Activated naive CD8-positive, alpha-beta T cell treated with anti-CD3 and anti-CD28 coated beads, Interleukin-2, amount 10 ng/mL, durations not matched to agents 7 days and 5 days (primary cell): ENCODE results near the gene PCDHGB6. TPM values are rescaled to one million over a fixed set of nuclear protein-coding genes. Genes with fewer than 3 reads are reported as not detected.
"Not testable (repeated sequence)": the region's sequence is repeated elsewhere in the genome, so short reads cannot be mapped to it uniquely, and the experiment has no call there.

Experiments
- ATAC-seq: fragments of 150-1000 bp; cut with Tn5 transposase; one replicate; pipeline ENCODE4 v1.10.0; 2021; ENCODE audit warnings: low read depth, moderate library complexity
- POLR2A ChIA-PET: fragments of 350-600 bp; sonication (Branson Sonifier 250); formaldehyde crosslinking; loops from one replicate; lab custom pipeline; 2021; ENCODE audit warnings: antibody characterized with exemption; lab: Charles Lee
- DNase-seq: peaks from one replicate; pipeline ENCODE4 v3.0.0; 2021
- H3K27ac Mint-ChIP-seq: one replicate; pipeline ENCODE4 v1.8.0; 2022; ENCODE audit warnings: mild to moderate bottlenecking, mixed read lengths
- H3K27me3 Mint-ChIP-seq: one replicate; pipeline ENCODE4 v1.8.0; 2022; ENCODE audit warnings: mild to moderate bottlenecking, moderate library complexity, mixed read lengths
- H3K36me3 Mint-ChIP-seq: one replicate; pipeline ENCODE4 v1.8.0; 2021; ENCODE audit warnings: mild to moderate bottlenecking, mixed read lengths
- H3K4me1 Mint-ChIP-seq: one replicate; pipeline ENCODE4 v1.8.0; 2021; ENCODE audit warnings: mixed read lengths
- H3K4me3 Mint-ChIP-seq: one replicate; pipeline ENCODE4 v1.8.0; 2022; ENCODE audit warnings: mild to moderate bottlenecking, moderate library complexity, mixed read lengths
- H3K9me3 Mint-ChIP-seq: one replicate; pipeline ENCODE4 v1.8.0; 2021; ENCODE audit warnings: mixed read lengths
- total RNA-seq, 2 experiments: library from RNA; stranded (reverse); gene quantifications; one replicate each; pipeline ENCODE4 v1.2.3, GENCODE V29; 2021

The PCDHGB6 gene
- total RNA-seq: under 1 TPM; 0.11 to 0.14 TPM

DNA sequence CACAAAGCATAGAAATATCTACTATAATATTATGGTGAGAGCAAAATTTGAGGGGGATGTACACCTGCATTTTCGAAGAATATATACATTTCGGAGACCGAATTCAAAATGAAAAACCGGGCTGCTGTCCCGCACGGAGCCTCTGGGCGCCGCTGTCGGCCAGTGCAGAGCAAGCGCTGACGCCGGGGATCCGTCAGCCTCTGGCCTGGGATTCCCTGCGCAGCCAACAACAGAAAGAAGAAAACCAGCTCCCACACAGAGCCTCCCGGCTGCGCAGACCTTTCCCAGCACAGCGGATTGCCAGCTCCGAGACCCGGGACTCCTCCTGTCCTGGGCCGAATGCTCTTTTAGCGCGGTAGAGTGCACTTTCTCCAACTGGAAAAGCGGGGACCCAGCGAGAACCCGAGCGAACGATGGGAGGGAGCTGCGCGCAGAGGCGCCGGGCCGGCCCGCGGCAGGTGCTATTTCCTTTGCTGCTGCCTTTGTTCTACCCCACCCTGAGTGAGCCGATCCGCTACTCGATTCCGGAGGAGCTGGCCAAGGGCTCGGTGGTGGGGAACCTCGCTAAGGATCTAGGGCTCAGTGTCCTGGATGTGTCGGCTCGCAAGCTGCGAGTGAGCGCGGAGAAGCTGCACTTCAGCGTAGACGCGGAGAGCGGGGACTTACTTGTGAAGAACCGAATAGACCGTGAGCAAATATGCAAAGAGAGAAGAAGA is at the start of gene PCDHGB6:
PCDHGB6 (plus strand) TSS at position 232 of the 716 bp plus-strand sequence; CDS start at position 414, 182 bp downstream.
- Mint-ChIP-seq H3K27ac (peak within 1 kb of the TSS; percentile 44), H3K9me3 (peaks cover 14% of the 10 kb centered on the region), H3K4me3 (peak within 1 kb of the TSS; percentile 52), H3K27me3 (peaks cover 63% of the 10 kb centered on the region)
- POLR2A ChIA-PET, H3K4me1 Mint-ChIP-seq, H3K36me3 Mint-ChIP-seq, ATAC-seq: not testable (repeated sequence)
- peak; percentile 62 for DNase-seq

DNA sequence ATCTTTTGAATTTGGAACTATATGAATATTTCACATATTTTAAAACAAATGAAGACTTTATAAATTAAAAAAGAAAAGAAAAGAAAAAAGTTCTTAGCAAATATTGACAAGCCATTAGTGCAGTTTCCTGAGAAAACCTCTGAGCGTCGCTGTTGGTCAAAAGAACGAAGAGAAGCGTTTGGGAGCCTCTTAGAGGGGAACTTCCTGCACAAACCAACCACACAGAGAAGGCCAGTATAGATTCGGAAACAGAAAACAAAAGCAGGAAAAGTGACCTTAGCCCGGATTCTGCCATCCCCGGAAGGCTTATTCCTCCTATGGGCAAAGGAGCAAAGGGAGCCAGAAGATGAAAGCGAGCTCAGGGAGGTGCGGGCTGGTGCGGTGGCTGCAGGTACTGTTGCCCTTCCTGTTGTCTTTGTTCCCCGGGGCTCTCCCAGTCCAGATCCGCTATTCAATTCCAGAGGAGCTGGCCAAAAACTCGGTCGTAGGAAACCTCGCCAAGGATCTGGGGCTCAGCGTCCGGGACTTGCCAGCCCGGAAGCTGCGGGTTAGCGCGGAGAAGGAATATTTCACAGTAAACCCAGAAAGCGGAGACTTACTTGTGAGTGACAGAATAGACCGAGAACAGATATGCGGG is 47.9 kb upstream of the PCDHGB6 start, which contains the start of gene PCDHGB2:
PCDHGB2 (plus strand) TSS at position 205 of the 637 bp plus-strand sequence; CDS start at position 347, 142 bp downstream.
- POLR2A ChIA-PET: no interaction called here
- Mint-ChIP-seq H3K4me3 (peak within 1 kb of the TSS; percentile 83), H3K27me3 (peaks cover 59% of the 10 kb centered on the region), H3K27ac (peak within 1 kb of the TSS; percentile 51), H3K9me3 (peaks cover 28% of the 10 kb centered on the region), H3K4me1 (peaks cover 1% of the 10 kb centered on the region), H3K36me3 (peaks cover 11% of the 10 kb centered on the region)
- no peak for ATAC-seq
- no peak for DNase-seq

DNA sequence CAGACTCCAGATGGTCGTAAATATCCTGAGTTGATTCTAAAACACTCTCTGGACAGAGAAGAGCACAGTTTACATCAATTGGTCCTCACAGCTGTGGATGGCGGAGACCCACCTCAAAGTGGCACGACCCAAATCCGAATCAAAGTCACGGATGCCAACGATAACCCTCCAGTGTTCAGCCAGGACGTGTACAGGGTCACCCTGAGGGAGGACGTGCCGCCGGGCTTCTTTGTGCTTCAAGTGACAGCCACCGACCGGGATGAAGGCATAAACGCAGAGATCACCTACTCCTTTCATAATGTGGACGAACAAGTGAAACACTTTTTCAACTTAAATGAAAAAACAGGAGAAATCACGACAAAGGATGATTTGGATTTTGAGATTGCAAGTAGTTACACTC is 47.1 kb upstream of the PCDHGB6 start:
- DNase-seq (no peak), ATAC-seq (no peak)
- H3K4me1 Mint-ChIP-seq: peaks cover 1% of the 10 kb centered on the region
- POLR2A ChIA-PET: no interaction called here
- peaks cover 16% of the 10 kb centered on the region for H3K36me3 Mint-ChIP-seq
- H3K27ac Mint-ChIP-seq: no peak overlapping the region
- peaks cover 34% of the 10 kb centered on the region for H3K9me3 Mint-ChIP-seq
- peaks cover 64% of the 10 kb centered on the region for H3K27me3 Mint-ChIP-seq
- H3K4me3 Mint-ChIP-seq: no peak overlapping the region

GRCh38 chr5:141362719-141363118 is 45.1 kb upstream of the PCDHGB6 start:
- no peak overlapping the region for H3K27ac Mint-ChIP-seq
- peaks cover 28% of the 10 kb centered on the region for H3K9me3 Mint-ChIP-seq
- peaks cover 18% of the 10 kb centered on the region for H3K36me3 Mint-ChIP-seq
- H3K27me3 Mint-ChIP-seq: peaks cover 65% of the 10 kb centered on the region
- DNase-seq: no peak
- POLR2A ChIA-PET: no interaction called here
- H3K4me3 Mint-ChIP-seq: no peak overlapping the region
- peaks cover 1% of the 10 kb centered on the region for H3K4me1 Mint-ChIP-seq
- ATAC-seq: no peak

DNA sequence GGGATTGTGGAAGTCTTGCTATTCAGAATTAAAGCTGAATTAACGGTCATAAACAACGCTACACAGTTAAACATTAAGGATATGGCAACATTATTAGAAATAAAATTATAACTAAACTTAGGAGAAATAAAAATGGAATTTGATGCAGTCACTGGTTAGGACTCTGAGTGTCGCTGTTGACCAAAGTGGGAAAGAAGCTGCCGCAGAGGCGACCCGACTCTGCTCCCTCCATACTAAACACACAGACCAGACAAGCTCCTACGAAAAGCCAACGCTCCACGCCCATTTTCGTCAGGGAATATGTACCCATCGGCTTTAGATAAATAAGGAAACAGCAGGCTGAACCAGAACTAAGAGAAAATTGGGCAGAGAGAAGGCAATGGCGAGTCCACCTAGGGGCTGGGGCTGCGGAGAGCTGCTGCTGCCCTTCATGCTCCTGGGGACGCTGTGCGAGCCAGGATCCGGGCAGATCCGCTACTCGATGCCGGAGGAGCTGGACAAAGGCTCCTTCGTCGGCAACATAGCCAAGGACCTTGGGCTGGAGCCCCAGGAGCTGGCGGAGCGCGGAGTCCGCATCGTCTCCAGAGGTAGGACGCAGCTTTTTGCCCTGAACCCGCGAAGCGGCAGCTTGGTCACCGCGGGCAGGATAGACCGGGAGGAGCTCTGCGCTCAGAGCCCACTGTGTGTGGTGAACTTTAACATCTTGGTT is 43.7 kb upstream of the PCDHGB6 start, which contains the start of gene PCDHGA5:
PCDHGA5 (plus strand) TSS at position 211 of the 709 bp plus-strand sequence; CDS start at position 380, 169 bp downstream.
- H3K9me3 Mint-ChIP-seq: peaks cover 28% of the 10 kb centered on the region
- H3K4me3 Mint-ChIP-seq: no peak within 1 kb of the TSS
- DNase-seq: no peak
- peak within 1 kb of the TSS; percentile 34 for H3K27ac Mint-ChIP-seq
- no peak for ATAC-seq
- peaks cover 63% of the 10 kb centered on the region for H3K27me3 Mint-ChIP-seq
- H3K4me1 Mint-ChIP-seq: peaks cover 1% of the 10 kb centered on the region
- POLR2A ChIA-PET: no interaction called here
- peaks cover 18% of the 10 kb centered on the region for H3K36me3 Mint-ChIP-seq

GRCh38 chr5:141366016-141366896 is 41.6 kb upstream of the PCDHGB6 start:
- peaks cover 15% of the 10 kb centered on the region for H3K36me3 Mint-ChIP-seq
- no peak overlapping the region for H3K27ac Mint-ChIP-seq
- peaks cover 22% of the 10 kb centered on the region for H3K9me3 Mint-ChIP-seq
- DNase-seq (no peak), ATAC-seq (no peak)
- peaks cover 64% of the 10 kb centered on the region for H3K27me3 Mint-ChIP-seq
- POLR2A ChIA-PET: no interaction called here
- H3K4me3 Mint-ChIP-seq: no peak overlapping the region
- peaks cover 4% of the 10 kb centered on the region for H3K4me1 Mint-ChIP-seq

DNA sequence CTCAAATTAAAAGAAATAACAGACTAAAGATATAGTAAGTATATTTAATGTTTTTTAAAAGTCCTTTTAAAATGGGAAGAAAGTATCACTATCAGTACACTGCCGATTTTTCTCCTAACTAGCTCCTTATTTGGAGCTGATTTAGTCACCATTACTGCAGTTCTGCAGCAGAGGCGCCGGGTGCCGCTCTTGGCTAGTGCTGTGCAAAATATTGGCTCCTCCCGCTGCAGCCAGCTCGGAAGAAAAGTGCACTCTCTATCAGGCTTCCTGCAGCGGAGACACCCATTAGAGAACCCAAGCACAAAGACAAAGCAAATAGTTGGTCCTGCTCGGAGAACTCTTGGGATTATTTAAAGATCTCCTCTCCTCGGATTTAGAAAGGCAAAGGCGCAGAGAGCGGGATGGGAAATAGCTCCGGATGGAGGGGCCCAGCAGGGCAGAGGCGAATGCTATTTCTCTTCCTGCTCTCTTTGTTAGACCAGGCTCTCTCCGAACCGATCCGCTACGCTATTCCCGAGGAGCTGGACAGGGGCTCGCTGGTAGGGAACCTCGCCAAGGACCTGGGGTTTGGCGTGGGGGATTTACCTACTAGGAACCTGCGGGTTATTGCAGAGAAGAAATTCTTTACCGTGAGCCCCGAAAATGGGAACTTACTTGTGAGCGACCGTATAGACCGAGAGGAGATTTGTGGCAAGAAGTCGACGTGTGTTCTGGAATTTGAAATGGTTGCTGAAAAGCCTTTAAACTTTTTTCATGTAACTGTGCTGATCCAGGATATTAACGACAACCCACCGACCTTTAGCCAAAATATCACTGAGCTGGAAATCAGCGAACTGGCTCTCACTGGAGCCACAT is 37.6 kb upstream of the PCDHGB6 start, which contains the start of gene PCDHGB3:
PCDHGB3 (plus strand) TSS at position 249 of the 855 bp plus-strand sequence; CDS start at position 402, 153 bp downstream.
- H3K27me3 Mint-ChIP-seq: peaks cover 49% of the 10 kb centered on the region
- DNase-seq: peak; percentile 27
- H3K4me1 Mint-ChIP-seq: peaks cover 4% of the 10 kb centered on the region

DNA sequence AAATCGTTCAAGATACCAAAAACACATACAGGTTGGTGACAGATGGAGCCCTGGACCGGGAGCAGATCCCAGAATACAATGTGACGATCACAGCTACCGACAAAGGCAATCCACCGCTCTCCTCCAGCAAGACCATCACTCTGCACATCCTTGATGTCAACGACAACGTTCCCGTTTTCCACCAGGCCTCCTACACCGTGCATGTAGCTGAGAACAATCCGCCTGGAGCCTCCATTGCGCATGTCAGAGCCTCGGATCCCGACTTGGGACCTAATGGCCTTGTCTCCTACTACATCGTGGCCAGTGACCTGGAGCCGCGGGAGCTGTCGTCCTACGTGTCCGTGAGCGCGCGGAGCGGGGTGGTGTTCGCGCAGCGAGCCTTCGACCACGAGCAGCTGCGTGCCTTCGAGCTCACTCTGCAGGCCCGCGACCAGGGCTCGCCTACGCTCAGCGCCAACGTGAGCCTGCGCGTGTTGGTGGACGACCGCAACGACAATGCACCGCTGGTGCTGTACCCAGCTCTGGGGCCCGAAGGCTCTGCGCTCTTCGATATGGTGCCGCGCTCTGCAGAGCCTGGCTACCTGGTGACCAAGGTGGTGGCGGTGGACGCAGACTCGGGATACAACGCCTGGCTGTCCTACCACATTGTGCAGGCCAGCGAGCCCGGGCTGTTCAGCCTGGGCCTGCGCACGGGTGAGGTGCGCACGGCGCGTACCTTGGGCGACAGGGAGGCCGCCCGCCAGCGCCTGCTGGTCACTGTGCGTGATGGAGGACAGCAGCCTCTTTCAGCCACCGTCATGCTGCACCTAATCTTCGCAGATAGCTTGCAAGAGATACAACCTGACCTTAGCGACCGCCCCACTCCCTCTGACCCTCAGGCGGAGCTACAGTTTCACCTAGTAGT is 36.0 kb upstream of the PCDHGB6 start:
- H3K27ac Mint-ChIP-seq: no peak overlapping the region
- ATAC-seq: no peak
- no peaks in the 10 kb centered on the region for H3K36me3 Mint-ChIP-seq
- POLR2A ChIA-PET: no interaction called here
- peaks cover 4% of the 10 kb centered on the region for H3K4me1 Mint-ChIP-seq
- H3K4me3 Mint-ChIP-seq: no peak overlapping the region
- H3K27me3 Mint-ChIP-seq: peaks cover 42% of the 10 kb centered on the region
- no peak for DNase-seq
- H3K9me3 Mint-ChIP-seq: peaks cover 26% of the 10 kb centered on the region

More for the DNA sequence above, 37.6 kb upstream of the PCDHGB6 start, which contains the start of gene PCDHGB3:
- POLR2A ChIA-PET: interaction anchor here (0.6 kb wide), 1 partner anchor 17 kb away, joined by 3 read pairs; no protein-coding TSS in a partner anchor
- Mint-ChIP-seq H3K9me3 (peaks cover 24% of the 10 kb centered on the region), H3K27ac (no peak within 1 kb of the TSS), H3K36me3 (peaks cover 5% of the 10 kb centered on the region), H3K4me3 (peak within 1 kb of the TSS; percentile 59)
- peak; percentile 60 for ATAC-seq

GRCh38 chr5:141373673-141374317 is 34.0 kb upstream of the PCDHGB6 start, which contains the start of gene PCDHGA6:
PCDHGA6 (plus strand) TSS chr5:141373891; CDS start chr5:141374084, 193 bp downstream.
- Mint-ChIP-seq H3K9me3 (peaks cover 28% of the 10 kb centered on the region), H3K27me3 (peaks cover 39% of the 10 kb centered on the region), H3K36me3 (no peaks in the 10 kb centered on the region), H3K4me1 (peaks cover 4% of the 10 kb centered on the region), H3K27ac (no peak within 1 kb of the TSS), H3K4me3 (peak within 1 kb of the TSS; percentile 39)
- POLR2A ChIA-PET: interaction anchor here (0.9 kb wide), 1 partner anchor 53 kb away, joined by 3 read pairs; the partner anchor contains the start of gene TAF7
- DNase-seq: no peak
- no peak for ATAC-seq

- DNase-seq (no peak), ATAC-seq (no peak)
- no peak overlapping the region for H3K27ac Mint-ChIP-seq
- peaks cover 4% of the 10 kb centered on the region for H3K4me1 Mint-ChIP-seq
- H3K27me3 Mint-ChIP-seq: peaks cover 35% of the 10 kb centered on the region
- no peaks in the 10 kb centered on the region for H3K36me3 Mint-ChIP-seq
- no peak overlapping the region for H3K4me3 Mint-ChIP-seq
- peaks cover 29% of the 10 kb centered on the region for H3K9me3 Mint-ChIP-seq
- POLR2A ChIA-PET: no interaction called here
Observed at GRCh38 chr5:141374627-141375026, 33.2 kb upstream of the PCDHGB6 start.
